SK-N-SH treated with all-trans-retinoic acid at 6 μM for 48 hours (cell line): ENCODE data around the gene MGST1.

Source experiments
- ATAC-seq: fragments of 200-7000 bp; cut with Tn5 transposase; 3 replicates; pipeline ENCODE4 v1.9.1; 2020; ENCODE audit warnings: mild to moderate bottlenecking, moderate library complexity
- ARNTL ChIP-seq: fragments of 450-650 bp; formaldehyde crosslinking; IDR thresholded peaks from 2 replicates; pipeline ENCODE4 v1.5.0; 2020; ENCODE audit warnings: low read depth, mild to moderate bottlenecking, moderate library complexity, borderline replicate concordance
- BACH2 ChIP-seq: fragments of 250-450 bp; sonication (Bioruptor Pico); IDR thresholded peaks from 2 replicates; pipeline ENCODE4 v1.9.0; 2021; ENCODE audit warnings: mild to moderate bottlenecking, borderline replicate concordance
- CSDC2 ChIP-seq: fragments of 250-450 bp; sonication (Bioruptor Pico); IDR thresholded peaks from 2 replicates; pipeline ENCODE4 v1.5.0; 2020; ENCODE audit warnings: mild to moderate bottlenecking, moderate library complexity
- CSRNP3 ChIP-seq: fragments of 250-450 bp; sonication (Bioruptor Pico); IDR thresholded peaks from 2 replicates; pipeline ENCODE4 v1.5.1; 2021; ENCODE audit warnings: mild to moderate bottlenecking, moderate library complexity
- ESRRG ChIP-seq: fragments of 250-450 bp; sonication (Bioruptor Pico); IDR thresholded peaks from 2 replicates; pipeline ENCODE4 v1.6.1; 2021; ENCODE audit warnings: mild to moderate bottlenecking
- GLIS3 ChIP-seq: fragments of 250-450 bp; sonication (Bioruptor Pico); IDR thresholded peaks from 2 replicates; pipeline ENCODE4 v1.5.0; 2020; ENCODE audit warnings: mild to moderate bottlenecking, moderate library complexity
- OSR1 ChIP-seq: fragments of 250-450 bp; sonication (Bioruptor Pico); IDR thresholded peaks from 2 replicates; pipeline ENCODE4 v1.8.0; 2022; ENCODE audit warnings: moderate library complexity, mild to moderate bottlenecking, inconsistent platforms
- PPARA ChIP-seq: fragments of 250-450 bp; sonication (Bioruptor Pico); IDR thresholded peaks from 2 replicates; pipeline ENCODE4 v1.5.0; 2020; ENCODE audit warnings: mild to moderate bottlenecking, borderline replicate concordance
- RARB ChIP-seq: fragments of 250-450 bp; sonication (Bioruptor Pico); IDR thresholded peaks from 2 replicates; pipeline ENCODE4 v1.8.0; 2021; ENCODE audit warnings: mild to moderate bottlenecking, moderate library complexity
- SNAI2 ChIP-seq: fragments of 250-450 bp; sonication (Bioruptor Pico); IDR thresholded peaks from 2 replicates; pipeline ENCODE4 v1.5.0; 2020; ENCODE audit warnings: mild to moderate bottlenecking, moderate library complexity
- TCF4 ChIP-seq: fragments of 250-450 bp; sonication (Bioruptor Pico); IDR thresholded peaks from 2 replicates; pipeline ENCODE4 v1.8.0; 2021; ENCODE audit warnings: mild to moderate bottlenecking, moderate library complexity, borderline replicate concordance
- TOX ChIP-seq: fragments of 250-450 bp; sonication (Bioruptor Pico); IDR thresholded peaks from 2 replicates; pipeline ENCODE4 v1.8.0; 2021; ENCODE audit warnings: mild to moderate bottlenecking, moderate library complexity, borderline replicate concordance
- ZC3H10 ChIP-seq: fragments of 250-450 bp; sonication (Bioruptor Pico); IDR thresholded peaks from 2 replicates; pipeline ENCODE4 v1.5.1; 2021; ENCODE audit warnings: mild to moderate bottlenecking, moderate library complexity
- ZFP3 ChIP-seq: fragments of 250-450 bp; sonication (Bioruptor Pico); IDR thresholded peaks from 2 replicates; pipeline ENCODE4 v1.5.0; 2020; ENCODE audit warnings: mild to moderate bottlenecking, moderate library complexity
- ZFP30 ChIP-seq: fragments of 450-650 bp; formaldehyde crosslinking; IDR thresholded peaks from 2 replicates; pipeline ENCODE4 v1.5.0; 2022; ENCODE audit warnings: mild to moderate bottlenecking, moderate library complexity
- ZNF70 ChIP-seq: fragments of 450-650 bp; formaldehyde crosslinking; IDR thresholded peaks from 2 replicates; pipeline ENCODE4 v1.5.0; 2020; ENCODE audit warnings: mild to moderate bottlenecking, moderate library complexity
- ZNF8 ChIP-seq: fragments of 450-650 bp; formaldehyde crosslinking; IDR thresholded peaks from 2 replicates; pipeline ENCODE4 v1.5.0; 2020; ENCODE audit warnings: mild to moderate bottlenecking, moderate library complexity
- TF ChIP-seq, protein P1 (sequence below): fragments of 250-450 bp; sonication (Bioruptor Pico); IDR thresholded peaks from 2 replicates; pipeline ENCODE4 v1.5.0; 2020; ENCODE audit warnings: mild to moderate bottlenecking, moderate library complexity
- TF ChIP-seq, protein P2 (sequence below): fragments of 250-450 bp; sonication (Bioruptor Pico); IDR thresholded peaks from 2 replicates; pipeline ENCODE4 v1.8.0; 2021; ENCODE audit warnings: low read depth, mild to moderate bottlenecking, moderate library complexity, borderline replicate concordance
- TF ChIP-seq, protein P3 (sequence below): fragments of 250-450 bp; sonication (Bioruptor Pico); IDR thresholded peaks from 2 replicates; pipeline ENCODE4 v1.8.0; 2020; ENCODE audit warnings: mild to moderate bottlenecking, moderate library complexity, borderline replicate concordance

MGST1 gene

DNA sequence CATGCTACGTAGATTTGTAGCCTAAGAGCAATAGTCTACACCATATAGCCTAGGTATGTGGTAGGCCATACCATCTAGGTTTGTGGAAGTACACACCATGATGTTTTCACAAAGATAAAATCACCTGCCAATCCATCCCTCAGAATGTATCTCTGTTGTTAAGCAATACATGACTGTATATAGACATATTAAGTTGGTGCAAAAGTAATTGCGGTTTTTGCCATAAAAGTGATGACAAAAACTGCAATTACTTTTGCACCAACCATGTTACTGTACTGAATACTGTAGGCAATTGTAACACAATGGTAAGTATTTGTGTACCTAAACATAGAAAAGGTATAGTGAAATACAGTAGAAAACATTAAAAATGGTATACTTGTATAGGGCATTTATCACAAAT lies 40.5 kb downstream of the MGST1 start (continued):
- TF ChIP-seq, protein P1, sequence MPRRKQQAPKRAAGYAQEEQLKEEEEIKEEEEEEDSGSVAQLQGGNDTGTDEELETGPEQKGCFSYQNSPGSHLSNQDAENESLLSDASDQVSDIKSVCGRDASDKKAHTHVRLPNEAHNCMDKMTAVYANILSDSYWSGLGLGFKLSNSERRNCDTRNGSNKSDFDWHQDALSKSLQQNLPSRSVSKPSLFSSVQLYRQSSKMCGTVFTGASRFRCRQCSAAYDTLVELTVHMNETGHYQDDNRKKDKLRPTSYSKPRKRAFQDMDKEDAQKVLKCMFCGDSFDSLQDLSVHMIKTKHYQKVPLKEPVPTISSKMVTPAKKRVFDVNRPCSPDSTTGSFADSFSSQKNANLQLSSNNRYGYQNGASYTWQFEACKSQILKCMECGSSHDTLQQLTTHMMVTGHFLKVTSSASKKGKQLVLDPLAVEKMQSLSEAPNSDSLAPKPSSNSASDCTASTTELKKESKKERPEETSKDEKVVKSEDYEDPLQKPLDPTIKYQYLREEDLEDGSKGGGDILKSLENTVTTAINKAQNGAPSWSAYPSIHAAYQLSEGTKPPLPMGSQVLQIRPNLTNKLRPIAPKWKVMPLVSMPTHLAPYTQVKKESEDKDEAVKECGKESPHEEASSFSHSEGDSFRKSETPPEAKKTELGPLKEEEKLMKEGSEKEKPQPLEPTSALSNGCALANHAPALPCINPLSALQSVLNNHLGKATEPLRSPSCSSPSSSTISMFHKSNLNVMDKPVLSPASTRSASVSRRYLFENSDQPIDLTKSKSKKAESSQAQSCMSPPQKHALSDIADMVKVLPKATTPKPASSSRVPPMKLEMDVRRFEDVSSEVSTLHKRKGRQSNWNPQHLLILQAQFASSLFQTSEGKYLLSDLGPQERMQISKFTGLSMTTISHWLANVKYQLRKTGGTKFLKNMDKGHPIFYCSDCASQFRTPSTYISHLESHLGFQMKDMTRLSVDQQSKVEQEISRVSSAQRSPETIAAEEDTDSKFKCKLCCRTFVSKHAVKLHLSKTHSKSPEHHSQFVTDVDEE (CRISPR knock-in tag), result no peak
- no peak for TF ChIP-seq ZNF70

DNA sequence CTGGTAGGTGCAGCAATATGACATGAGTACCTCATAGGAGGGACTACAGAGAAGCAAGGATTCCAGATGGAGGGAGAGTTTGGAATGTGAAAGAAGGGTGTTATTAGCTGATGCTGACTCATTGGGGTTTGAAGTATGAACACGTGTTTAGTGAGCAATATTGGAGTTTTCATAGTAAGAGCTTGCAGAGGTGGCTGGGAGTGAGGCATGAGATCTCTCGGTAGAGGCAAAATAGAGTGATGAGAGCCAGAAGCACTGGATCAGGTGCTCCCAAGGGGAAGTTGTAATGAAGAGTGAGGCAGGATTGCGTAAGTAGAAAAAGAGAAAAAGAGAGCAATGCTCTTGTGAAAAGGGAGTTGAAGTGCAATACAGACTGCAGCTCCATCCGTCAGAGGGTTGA lies 42.1 kb downstream of the MGST1 start:
- no peak for ATAC-seq
- TF ChIP-seq SNAI2 (no peak), RARB (CRISPR knock-in tag) (no peak), CSRNP3 (no peak), GLIS3 (no peak), ARNTL (CRISPR knock-in tag) (no peak), TCF4 (CRISPR knock-in tag) (no peak), PPARA (CRISPR knock-in tag) (no peak), ESRRG (CRISPR knock-in tag) (no peak), OSR1 (CRISPR knock-in tag) (no peak), ZC3H10 (CRISPR knock-in tag) (no peak), ZFP30 (CRISPR knock-in tag) (no peak), TOX (no peak), ZNF8 (no peak), CSDC2 (CRISPR knock-in tag) (no peak)
- TF ChIP-seq, protein P1 (CRISPR knock-in tag), result no peak
- TF ChIP-seq, protein P2, sequence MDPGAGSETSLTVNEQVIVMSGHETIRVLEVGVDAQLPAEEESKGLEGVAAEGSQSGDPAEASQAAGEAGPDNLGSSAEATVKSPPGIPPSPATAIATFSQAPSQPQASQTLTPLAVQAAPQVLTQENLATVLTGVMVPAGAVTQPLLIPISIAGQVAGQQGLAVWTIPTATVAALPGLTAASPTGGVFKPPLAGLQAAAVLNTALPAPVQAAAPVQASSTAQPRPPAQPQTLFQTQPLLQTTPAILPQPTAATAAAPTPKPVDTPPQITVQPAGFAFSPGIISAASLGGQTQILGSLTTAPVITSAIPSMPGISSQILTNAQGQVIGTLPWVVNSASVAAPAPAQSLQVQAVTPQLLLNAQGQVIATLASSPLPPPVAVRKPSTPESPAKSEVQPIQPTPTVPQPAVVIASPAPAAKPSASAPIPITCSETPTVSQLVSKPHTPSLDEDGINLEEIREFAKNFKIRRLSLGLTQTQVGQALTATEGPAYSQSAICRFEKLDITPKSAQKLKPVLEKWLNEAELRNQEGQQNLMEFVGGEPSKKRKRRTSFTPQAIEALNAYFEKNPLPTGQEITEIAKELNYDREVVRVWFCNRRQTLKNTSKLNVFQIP (CRISPR knock-in tag), result no peak

DNA sequence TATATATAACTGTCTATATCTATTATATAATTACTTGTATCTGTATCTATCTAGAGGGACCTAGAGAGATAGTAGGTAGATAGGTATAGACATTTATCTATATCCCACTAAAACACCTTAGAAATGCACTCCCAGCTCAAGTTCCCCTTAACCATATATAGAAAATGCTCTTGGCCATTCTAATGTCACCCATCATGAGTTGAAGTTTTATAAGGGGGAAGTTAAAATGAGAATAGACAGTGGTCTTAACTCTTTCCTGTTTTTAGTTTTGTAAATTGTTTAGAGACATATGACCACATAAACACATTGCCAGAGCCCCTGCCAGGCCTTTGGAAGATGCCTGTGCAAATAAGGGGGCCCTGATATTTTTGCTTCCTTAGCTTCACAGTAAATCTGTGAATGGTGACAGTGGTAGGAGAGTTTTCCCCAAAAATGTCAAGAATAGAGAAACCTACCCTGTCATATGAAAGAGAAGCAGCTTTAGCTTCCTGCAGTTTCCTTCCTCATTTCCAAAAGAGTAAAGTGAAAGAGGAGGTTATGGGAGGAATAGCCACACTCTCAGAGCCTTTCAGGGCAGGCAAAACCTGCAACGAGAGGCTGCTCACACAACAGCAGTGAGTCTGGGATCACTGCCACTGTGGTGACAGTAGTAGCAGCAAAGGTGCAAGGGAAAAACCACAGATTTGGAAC lies 45.5 kb downstream of the MGST1 start:
- ATAC-seq, result no peak
- TF ChIP-seq CSDC2 (CRISPR knock-in tag), result no peak
- no peak for TF ChIP-seq TOX
- no peak for TF ChIP-seq CSRNP3
- TF ChIP-seq ARNTL (CRISPR knock-in tag), result no peak
- TF ChIP-seq, protein P3, sequence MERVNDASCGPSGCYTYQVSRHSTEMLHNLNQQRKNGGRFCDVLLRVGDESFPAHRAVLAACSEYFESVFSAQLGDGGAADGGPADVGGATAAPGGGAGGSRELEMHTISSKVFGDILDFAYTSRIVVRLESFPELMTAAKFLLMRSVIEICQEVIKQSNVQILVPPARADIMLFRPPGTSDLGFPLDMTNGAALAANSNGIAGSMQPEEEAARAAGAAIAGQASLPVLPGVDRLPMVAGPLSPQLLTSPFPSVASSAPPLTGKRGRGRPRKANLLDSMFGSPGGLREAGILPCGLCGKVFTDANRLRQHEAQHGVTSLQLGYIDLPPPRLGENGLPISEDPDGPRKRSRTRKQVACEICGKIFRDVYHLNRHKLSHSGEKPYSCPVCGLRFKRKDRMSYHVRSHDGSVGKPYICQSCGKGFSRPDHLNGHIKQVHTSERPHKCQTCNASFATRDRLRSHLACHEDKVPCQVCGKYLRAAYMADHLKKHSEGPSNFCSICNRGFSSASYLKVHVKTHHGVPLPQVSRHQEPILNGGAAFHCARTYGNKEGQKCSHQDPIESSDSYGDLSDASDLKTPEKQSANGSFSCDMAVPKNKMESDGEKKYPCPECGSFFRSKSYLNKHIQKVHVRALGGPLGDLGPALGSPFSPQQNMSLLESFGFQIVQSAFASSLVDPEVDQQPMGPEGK (CRISPR knock-in tag), result no peak
- TF ChIP-seq TCF4 (CRISPR knock-in tag), result no peak
- TF ChIP-seq, protein P1 (CRISPR knock-in tag), result no peak
- no peak for TF ChIP-seq ZC3H10 (CRISPR knock-in tag)
- no peak for TF ChIP-seq ZFP3 (CRISPR knock-in tag)
- TF ChIP-seq ZNF8, result no peak
- no peak for TF ChIP-seq SNAI2
- TF ChIP-seq ESRRG (CRISPR knock-in tag), result no peak
- no peak for TF ChIP-seq BACH2 (CRISPR knock-in tag)
